Right atrium auricular region (tissue), 2 donors: ENCODE data around the gene UGT1A8. TPM values are rescaled to one million over a fixed set of nuclear protein-coding genes. Genes with fewer than 3 reads are reported as not detected.
A peak's percentile ranks its signal among the peaks of the same experiment; 100 is the strongest.

Experiments
- DNase-seq: peaks from one replicate; pipeline ENCODE4 v3.0.0-alpha.2; 2019; ENCODE audit warnings: low spot score
- H3K27ac ChIP-seq, 2 donors: fragments of 200-600 bp; sonication (generic); 1 replicate in 1 of 2; 2 replicates in 1 of 2; pipeline ENCODE4 v1.5.1; 2016 to 2019
- H3K27me3 ChIP-seq, 2 donors: fragments of 200-600 bp; sonication (generic); one replicate each; pipeline versions ENCODE4 v1.5.1 to v1.6.0; 2017 to 2019
- H3K36me3 ChIP-seq: fragments of 200-600 bp; sonication (generic); one replicate; pipeline ENCODE4 v1.5.1; 2016
- H3K4me1 ChIP-seq, 2 donors: fragments of 200-600 bp; sonication (generic); one replicate each; pipeline versions ENCODE4 v1.5.1 to v1.6.0; 2017 to 2019
- H3K4me3 ChIP-seq, 2 donors: fragments of 200-600 bp; sonication (generic); 1 replicate in 1 of 2; 2 replicates in 1 of 2; pipeline ENCODE4 v1.5.1; 2017 to 2019; ENCODE audit warnings: mild to moderate bottlenecking in 1 of 2, moderate library complexity in 1 of 2
- H3K9me3 ChIP-seq, 2 donors: fragments of 200-600 bp; sonication (generic); one replicate each; pipeline ENCODE4 v1.5.1; 2019
- total RNA-seq, 2 donors: library from RNA; depleted of rRNA; stranded (reverse); fragments of >200 nt; gene quantifications; one replicate each; pipeline ENCODE4 v1.1.0, GENCODE V29; 2016
- TF ChIP-seq, protein P1 (sequence below), 2 donors: fragments of 200-600 bp; sonication (generic); IDR thresholded peaks; one replicate each; pipeline ENCODE4 v1.5.1; 2019; ENCODE audit warnings: antibody characterized with exemption in 2 of 2

The UGT1A8 gene
- total RNA-seq, 2 donors from 2014 or later: not detected

DNA sequence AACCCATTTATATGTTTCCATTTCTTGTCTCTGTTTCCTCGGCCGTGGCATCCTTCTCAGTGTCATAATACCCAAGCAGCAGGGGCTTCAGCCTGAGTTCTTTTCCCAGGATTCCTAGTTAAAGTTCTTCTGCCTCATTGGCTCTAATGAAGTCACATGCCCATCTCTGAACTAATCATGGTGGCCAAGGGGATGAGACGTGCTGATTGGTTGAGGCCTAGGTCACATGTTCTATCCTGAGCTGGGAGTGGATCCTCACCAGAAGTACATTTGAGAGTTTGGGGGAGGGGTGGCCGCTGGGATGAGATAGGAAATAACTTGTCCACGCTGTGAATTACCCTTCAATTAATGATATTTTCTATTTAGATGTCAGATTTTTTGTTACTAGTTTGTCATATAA, 91.5 kb downstream of the UGT1A8 start:
- Histone ChIP-seq H3K4me1 (no peaks in the 10 kb centered on the region), H3K4me3 (no peak overlapping the region), H3K36me3 (no peaks in the 10 kb centered on the region), H3K27ac (no peak overlapping the region), H3K9me3 (peaks cover 0 to 6% of the 10 kb centered on the region in 2 donors), H3K27me3 (no peaks in the 10 kb centered on the region)
- no peak for DNase-seq
- TF ChIP-seq, protein P1, sequence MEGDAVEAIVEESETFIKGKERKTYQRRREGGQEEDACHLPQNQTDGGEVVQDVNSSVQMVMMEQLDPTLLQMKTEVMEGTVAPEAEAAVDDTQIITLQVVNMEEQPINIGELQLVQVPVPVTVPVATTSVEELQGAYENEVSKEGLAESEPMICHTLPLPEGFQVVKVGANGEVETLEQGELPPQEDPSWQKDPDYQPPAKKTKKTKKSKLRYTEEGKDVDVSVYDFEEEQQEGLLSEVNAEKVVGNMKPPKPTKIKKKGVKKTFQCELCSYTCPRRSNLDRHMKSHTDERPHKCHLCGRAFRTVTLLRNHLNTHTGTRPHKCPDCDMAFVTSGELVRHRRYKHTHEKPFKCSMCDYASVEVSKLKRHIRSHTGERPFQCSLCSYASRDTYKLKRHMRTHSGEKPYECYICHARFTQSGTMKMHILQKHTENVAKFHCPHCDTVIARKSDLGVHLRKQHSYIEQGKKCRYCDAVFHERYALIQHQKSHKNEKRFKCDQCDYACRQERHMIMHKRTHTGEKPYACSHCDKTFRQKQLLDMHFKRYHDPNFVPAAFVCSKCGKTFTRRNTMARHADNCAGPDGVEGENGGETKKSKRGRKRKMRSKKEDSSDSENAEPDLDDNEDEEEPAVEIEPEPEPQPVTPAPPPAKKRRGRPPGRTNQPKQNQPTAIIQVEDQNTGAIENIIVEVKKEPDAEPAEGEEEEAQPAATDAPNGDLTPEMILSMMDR (IDR thresholded peaks at IDR 0.05): no peak

DNA sequence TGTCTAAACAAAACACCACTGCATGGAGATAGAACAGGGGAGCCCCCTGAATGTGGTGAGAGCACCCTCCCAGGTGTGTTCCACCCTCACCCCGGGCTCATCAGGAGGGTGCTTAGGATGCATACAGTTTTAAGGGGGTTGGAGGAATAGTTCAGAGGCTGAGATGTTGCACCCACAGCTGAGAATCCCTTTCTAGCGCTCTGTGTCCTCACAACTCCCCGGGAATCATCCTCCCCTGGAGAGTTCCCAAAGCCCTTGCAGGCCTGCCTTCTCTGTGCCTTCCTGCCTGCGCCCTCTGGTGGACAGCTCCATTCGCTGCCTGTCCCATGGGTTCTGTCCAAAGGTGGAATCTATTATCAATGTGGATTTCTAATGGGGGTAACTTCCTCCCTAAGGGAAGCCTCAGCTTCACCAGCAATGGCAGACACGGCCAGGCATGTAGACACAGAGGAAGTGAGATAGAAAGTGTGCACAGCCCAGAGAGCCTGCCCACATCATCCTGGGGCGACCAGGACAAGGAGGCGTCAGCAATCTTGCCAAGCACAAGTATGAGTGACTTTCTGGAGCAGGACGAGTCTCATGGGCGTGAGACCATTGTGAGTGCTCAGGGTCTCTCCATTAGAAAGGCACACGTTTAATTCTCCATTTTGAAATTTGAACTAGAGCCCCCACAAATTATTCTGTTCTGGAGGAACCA, 94.0 kb downstream of the UGT1A8 start:
- Histone ChIP-seq H3K9me3 (no peaks in the 10 kb centered on the region), H3K4me1 (no peaks in the 10 kb centered on the region), H3K36me3 (no peaks in the 10 kb centered on the region), H3K27me3 (no peaks in the 10 kb centered on the region), H3K27ac (no peak overlapping the region), H3K4me3 (no peak overlapping the region)
- peak; percentile 61 for DNase-seq
- TF ChIP-seq, protein P1 (IDR thresholded peaks at IDR 0.05): peak; percentile 60 to 77

DNA sequence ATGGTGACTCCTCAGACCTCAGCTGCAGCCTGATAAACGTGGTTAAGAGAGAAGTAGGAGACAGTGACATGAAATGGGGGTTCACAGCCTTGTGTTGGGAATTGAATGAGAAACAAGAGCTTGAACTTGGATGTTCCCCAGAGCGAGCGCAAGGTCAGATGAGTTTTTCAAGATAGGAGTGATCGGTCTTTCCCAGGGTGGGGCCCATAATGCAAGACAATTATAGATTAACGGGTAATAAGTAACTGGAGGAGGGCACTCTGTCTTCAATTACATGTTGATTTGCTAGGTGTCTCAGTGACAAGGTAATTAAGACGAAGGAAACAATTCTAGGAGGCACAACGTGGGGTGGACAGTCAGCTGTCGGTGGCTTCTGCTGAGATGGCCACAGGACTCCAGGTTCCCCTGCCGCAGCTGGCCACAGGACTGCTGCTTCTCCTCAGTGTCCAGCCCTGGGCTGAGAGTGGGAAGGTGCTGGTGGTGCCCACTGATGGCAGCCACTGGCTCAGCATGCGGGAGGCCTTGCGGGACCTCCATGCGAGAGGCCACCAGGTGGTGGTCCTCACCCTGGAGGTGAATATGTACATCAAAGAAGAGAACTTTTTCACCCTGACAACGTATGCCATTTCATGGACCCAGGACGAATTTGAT, 95.3 kb downstream of the UGT1A8 start, which contains the start of gene UGT1A5:
Gene UGT1A5 (plus strand): TSS at position 297 of the 651 bp plus-strand sequence. CDS start 85 bp downstream, at position 382.
- H3K27ac ChIP-seq: no peak within 1 kb of the TSS
- DNase-seq: no peak
- no peaks in the 10 kb centered on the region for H3K36me3 ChIP-seq
- H3K27me3 ChIP-seq: no peaks in the 10 kb centered on the region
- H3K4me1 ChIP-seq: no peaks in the 10 kb centered on the region
- TF ChIP-seq, protein P1 (IDR thresholded peaks at IDR 0.05): no peak
- no peaks in the 10 kb centered on the region for H3K9me3 ChIP-seq
- H3K4me3 ChIP-seq: no peak within 1 kb of the TSS

DNA sequence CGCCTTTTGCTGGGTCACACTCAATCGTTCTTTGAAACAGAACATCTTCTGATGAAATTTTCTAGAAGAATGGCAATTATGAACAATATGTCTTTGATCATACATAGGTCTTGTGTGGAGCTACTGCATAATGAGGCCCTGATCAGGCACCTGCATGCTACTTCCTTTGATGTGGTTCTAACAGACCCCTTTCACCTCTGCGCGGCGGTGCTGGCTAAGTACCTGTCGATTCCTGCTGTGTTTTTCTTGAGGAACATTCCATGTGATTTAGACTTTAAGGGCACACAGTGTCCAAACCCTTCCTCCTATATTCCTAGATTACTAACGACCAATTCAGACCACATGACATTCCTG, 95.8 kb downstream of the UGT1A8 start:
- H3K27ac ChIP-seq: no peak overlapping the region
- no peaks in the 10 kb centered on the region for H3K9me3 ChIP-seq
- no peak for DNase-seq
- no peaks in the 10 kb centered on the region for H3K4me1 ChIP-seq
- H3K36me3 ChIP-seq: no peaks in the 10 kb centered on the region
- H3K27me3 ChIP-seq: no peaks in the 10 kb centered on the region
- no peak overlapping the region for H3K4me3 ChIP-seq
- TF ChIP-seq, protein P1 (IDR thresholded peaks at IDR 0.05): no peak

DNA sequence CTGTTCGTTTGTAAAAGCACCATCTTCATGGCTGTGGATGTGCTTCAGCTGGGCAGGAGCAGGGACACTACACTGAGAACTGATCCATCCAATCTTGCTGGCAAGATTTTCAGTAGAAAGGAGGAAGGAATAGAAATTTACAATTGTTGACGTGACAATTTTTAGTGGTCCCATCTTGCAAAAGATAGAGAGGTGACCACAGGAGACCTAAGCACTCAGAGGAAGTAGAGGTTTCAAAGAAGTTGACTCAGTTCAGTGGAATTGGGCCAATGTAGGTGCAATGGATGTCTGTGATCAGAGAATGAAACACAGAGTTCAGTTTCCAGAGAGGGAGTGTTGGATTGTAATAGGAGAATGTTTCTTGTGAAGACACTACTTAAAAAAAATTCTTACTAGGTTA, 96.7 kb downstream of the UGT1A8 start:
- Histone ChIP-seq H3K36me3 (no peaks in the 10 kb centered on the region), H3K27me3 (no peaks in the 10 kb centered on the region), H3K27ac (no peak overlapping the region), H3K4me3 (no peak overlapping the region), H3K4me1 (no peaks in the 10 kb centered on the region), H3K9me3 (no peaks in the 10 kb centered on the region)
- TF ChIP-seq, protein P1 (IDR thresholded peaks at IDR 0.05): no peak
- no peak for DNase-seq
